Measurements from ENCODE around the gene ME3. TPM values are rescaled to one million over a fixed set of nuclear protein-coding genes. Genes with fewer than 3 reads are reported as not detected.

Gene ME3
- total RNA-seq, 1 donor from 2014 or later = 16.7 TPM

DNA sequence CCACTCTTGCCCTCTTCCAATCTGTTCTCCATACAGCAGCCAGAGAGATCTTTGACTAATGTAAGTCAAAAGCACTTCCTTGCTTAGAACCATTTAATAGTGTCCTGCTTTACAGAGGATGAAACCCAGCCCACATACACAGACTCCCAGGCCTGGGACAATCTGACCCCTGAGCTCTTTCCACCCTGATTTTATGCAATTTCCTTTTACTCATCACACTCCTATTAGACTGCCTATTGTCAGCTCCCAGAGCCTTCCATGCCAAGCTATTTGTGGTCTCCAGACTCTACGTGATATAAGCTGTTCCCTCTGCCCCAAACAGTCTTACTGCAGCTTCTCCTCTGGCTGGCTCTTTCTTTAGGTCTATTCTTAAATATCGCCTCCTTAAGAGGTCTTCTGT lies 28.1 kb downstream of the ME3 start:
- Histone ChIP-seq H3K9ac (ENCODE audit: low read depth in 1 of 3, low read length in 3 of 3) (no peak overlapping the region), H3K27me3 (ENCODE audit: control insufficient read depth in 3 of 3, insufficient read depth in 3 of 3, low read length in 3 of 3) (no peaks in the 10 kb centered on the region), H3K27ac (ENCODE audit: low read depth, low read length) (peak overlapping the region; percentile 4), H3K4me1 (ENCODE audit: control insufficient read depth in 3 of 3, insufficient read depth in 3 of 3, low read length in 3 of 3) (peaks cover 0 to 5% (median 0%) of the 10 kb centered on the region in 3 donors), H3K36me3 (ENCODE audit: control insufficient read depth in 3 of 3, insufficient read depth in 3 of 3, low read length in 3 of 3) (no peaks in the 10 kb centered on the region), H3K9me3 (ENCODE audit: control insufficient read depth in 3 of 3, low read length in 3 of 3) (no peaks in the 10 kb centered on the region), H3K4me3 (ENCODE audit: low read length in 3 of 3) (no peak overlapping the region)

DNA sequence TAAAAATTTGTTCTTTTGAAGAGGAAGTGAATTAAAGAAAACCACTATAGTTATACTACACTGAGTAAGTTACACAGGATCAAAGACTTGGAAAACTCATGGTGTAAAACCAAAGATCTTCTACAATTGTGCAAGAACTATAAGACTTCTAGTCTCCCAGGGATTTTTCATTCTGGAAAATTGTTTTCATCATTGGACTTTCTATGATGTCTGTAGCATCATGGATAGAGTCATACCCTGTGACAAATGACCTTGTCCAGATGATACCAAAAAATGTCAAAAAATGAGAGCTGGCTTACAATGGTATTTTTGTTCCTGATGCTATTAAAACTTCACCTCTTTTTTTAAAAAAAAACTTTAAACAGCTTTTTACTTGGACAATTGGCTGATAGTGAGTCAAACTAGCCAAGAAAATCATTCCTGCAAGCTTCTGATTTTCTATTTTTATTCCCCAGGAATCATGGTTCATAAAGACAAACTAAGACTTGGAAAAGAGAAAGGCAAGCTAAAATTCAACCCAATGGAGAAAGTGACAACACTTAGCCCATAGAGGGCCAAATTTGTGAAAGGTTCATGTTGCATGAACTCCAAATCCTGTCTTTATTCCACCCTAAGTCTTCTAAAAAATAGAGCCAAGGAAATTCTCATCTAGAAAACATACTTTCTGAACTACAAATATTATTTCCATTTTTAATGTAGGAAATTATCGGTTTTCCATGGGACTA lies 30.7 kb downstream of the ME3 start:
- Histone ChIP-seq H3K4me3 (ENCODE audit: low read length in 3 of 3) (no peak overlapping the region), H3K9ac (ENCODE audit: low read depth in 1 of 3, low read length in 3 of 3) (no peak overlapping the region), H3K27me3 (ENCODE audit: control insufficient read depth in 3 of 3, insufficient read depth in 3 of 3, low read length in 3 of 3) (no peaks in the 10 kb centered on the region), H3K36me3 (ENCODE audit: control insufficient read depth in 3 of 3, insufficient read depth in 3 of 3, low read length in 3 of 3) (no peaks in the 10 kb centered on the region), H3K27ac (ENCODE audit: low read depth, low read length) (peak overlapping the region; percentile 42), H3K4me1 (ENCODE audit: control insufficient read depth in 3 of 3, insufficient read depth in 3 of 3, low read length in 3 of 3) (peaks cover 0 to 5% (median 0%) of the 10 kb centered on the region in 3 donors), H3K9me3 (ENCODE audit: control insufficient read depth in 3 of 3, low read length in 3 of 3) (no peaks in the 10 kb centered on the region)

DNA sequence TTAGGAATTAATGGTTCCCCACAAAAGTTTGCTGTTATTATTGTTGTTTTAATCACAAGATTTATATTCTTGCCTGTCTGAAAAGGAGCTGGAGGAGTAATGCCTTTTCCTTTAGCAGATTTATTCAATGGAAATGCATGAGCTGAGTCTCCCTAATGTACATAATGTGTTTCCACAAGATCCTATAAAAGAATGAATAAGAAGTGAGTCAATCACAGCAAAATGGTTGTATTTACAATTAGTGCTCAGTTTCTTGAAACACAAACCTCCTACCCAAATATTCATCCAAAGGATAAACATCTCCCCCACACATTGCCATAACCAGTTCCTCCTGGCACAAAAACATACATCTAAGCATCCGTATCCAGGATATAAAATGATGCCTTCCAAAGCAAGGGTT lies 33.3 kb downstream of the ME3 start:
- H3K4me3 ChIP-seq (ENCODE audit: low read length in 3 of 3) = no peak overlapping the region
- no peaks in the 10 kb centered on the region for H3K27me3 ChIP-seq (ENCODE audit: control insufficient read depth in 3 of 3, insufficient read depth in 3 of 3, low read length in 3 of 3)
- no peak overlapping the region for H3K27ac ChIP-seq (ENCODE audit: low read depth, low read length)
- no peaks in the 10 kb centered on the region for H3K9me3 ChIP-seq (ENCODE audit: control insufficient read depth in 3 of 3, low read length in 3 of 3)
- H3K4me1 ChIP-seq (ENCODE audit: control insufficient read depth in 3 of 3, insufficient read depth in 3 of 3, low read length in 3 of 3) = peaks cover 0 to 2% (median 0%) of the 10 kb centered on the region in 3 donors
- no peaks in the 10 kb centered on the region for H3K36me3 ChIP-seq (ENCODE audit: control insufficient read depth in 3 of 3, insufficient read depth in 3 of 3, low read length in 3 of 3)
- H3K9ac ChIP-seq (ENCODE audit: low read depth in 1 of 3, low read length in 3 of 3) = no peak overlapping the region

DNA sequence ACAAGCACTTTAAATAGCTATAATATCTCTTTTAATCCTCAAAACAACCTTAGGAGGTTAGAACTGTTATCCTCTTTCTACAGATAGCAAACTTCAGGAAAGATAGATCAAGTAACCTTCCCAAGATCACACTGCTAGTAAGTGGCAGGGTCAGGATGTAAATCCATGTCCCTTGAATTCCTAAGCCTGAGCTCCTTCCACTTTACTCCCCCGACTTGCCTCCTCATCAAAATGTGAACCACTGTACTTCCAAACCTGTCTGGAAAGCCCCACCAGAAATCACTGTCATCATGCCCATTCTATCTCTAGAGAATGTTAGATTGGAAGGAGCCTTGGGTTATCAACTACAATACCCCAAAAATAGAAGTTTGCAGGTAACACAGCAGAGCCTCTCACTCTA lies 33.7 kb downstream of the ME3 start:
- no peaks in the 10 kb centered on the region for H3K27me3 ChIP-seq (ENCODE audit: control insufficient read depth in 3 of 3, insufficient read depth in 3 of 3, low read length in 3 of 3)
- no peak overlapping the region for H3K27ac ChIP-seq (ENCODE audit: low read depth, low read length)
- H3K9ac ChIP-seq (ENCODE audit: low read depth in 1 of 3, low read length in 3 of 3) = no peak overlapping the region
- no peaks in the 10 kb centered on the region for H3K36me3 ChIP-seq (ENCODE audit: control insufficient read depth in 3 of 3, insufficient read depth in 3 of 3, low read length in 3 of 3)
- H3K4me1 ChIP-seq (ENCODE audit: control insufficient read depth in 3 of 3, insufficient read depth in 3 of 3, low read length in 3 of 3) = no peaks in the 10 kb centered on the region
- no peak overlapping the region for H3K4me3 ChIP-seq (ENCODE audit: low read length in 3 of 3)
- no peaks in the 10 kb centered on the region for H3K9me3 ChIP-seq (ENCODE audit: control insufficient read depth in 3 of 3, low read length in 3 of 3)

DNA sequence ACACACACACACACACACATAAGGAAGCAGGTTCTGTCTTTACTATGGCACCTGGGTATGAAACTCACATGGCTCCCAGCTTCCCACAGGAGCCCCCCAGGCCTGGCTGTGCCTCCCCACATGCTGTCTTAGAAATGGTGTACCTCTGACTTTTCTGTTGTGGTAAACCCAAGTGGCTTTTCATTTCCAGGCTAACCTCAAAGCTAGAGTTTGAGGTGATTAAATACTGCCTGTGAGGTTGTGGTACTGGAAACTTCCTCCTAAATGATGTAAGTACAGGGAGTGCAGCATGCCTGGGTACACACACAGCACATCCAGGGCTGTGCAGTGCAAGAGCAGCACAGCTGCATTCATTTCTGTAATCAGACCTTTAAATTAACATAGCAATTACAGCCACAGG lies 34.4 kb downstream of the ME3 start:
- H3K9ac ChIP-seq (ENCODE audit: low read depth in 1 of 3, low read length in 3 of 3) = no peak overlapping the region
- no peak overlapping the region for H3K4me3 ChIP-seq (ENCODE audit: low read length in 3 of 3)
- H3K36me3 ChIP-seq (ENCODE audit: control insufficient read depth in 3 of 3, insufficient read depth in 3 of 3, low read length in 3 of 3) = no peaks in the 10 kb centered on the region
- peaks cover 0 to 6% (median 0%) of the 10 kb centered on the region in 3 donors for H3K4me1 ChIP-seq (ENCODE audit: control insufficient read depth in 3 of 3, insufficient read depth in 3 of 3, low read length in 3 of 3)
- H3K27ac ChIP-seq (ENCODE audit: low read depth, low read length) = no peak overlapping the region
- H3K9me3 ChIP-seq (ENCODE audit: control insufficient read depth in 3 of 3, low read length in 3 of 3) = no peaks in the 10 kb centered on the region
- no peaks in the 10 kb centered on the region for H3K27me3 ChIP-seq (ENCODE audit: control insufficient read depth in 3 of 3, insufficient read depth in 3 of 3, low read length in 3 of 3)

DNA sequence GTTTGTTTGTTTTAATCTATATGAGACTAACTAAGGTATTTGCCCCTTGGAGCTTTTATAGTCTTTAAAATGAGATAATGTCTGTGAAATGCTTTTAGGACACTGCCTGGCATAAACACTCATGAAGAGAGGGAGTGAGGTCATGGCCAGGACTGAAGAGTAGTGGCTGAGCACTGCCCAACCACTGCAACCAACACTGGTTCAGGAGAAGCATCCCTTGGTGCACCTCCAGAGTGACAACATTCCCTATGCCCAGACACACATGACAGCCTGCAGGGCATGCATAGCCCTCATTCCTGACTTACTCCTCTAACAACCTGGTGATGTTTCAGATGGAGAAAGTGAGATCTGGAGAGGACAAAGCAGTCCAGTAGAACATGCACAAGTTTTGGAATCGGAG lies 36.1 kb downstream of the ME3 start:
- H3K4me3 ChIP-seq (ENCODE audit: low read length in 3 of 3) = no peak overlapping the region
- H3K4me1 ChIP-seq (ENCODE audit: control insufficient read depth in 3 of 3, insufficient read depth in 3 of 3, low read length in 3 of 3) = peaks cover 0 to 12% (median 2%) of the 10 kb centered on the region in 3 donors
- H3K27ac ChIP-seq (ENCODE audit: low read depth, low read length) = no peak overlapping the region
- no peaks in the 10 kb centered on the region for H3K27me3 ChIP-seq (ENCODE audit: control insufficient read depth in 3 of 3, insufficient read depth in 3 of 3, low read length in 3 of 3)
- H3K9ac ChIP-seq (ENCODE audit: low read depth in 1 of 3, low read length in 3 of 3) = no peak overlapping the region
- H3K36me3 ChIP-seq (ENCODE audit: control insufficient read depth in 3 of 3, insufficient read depth in 3 of 3, low read length in 3 of 3) = no peaks in the 10 kb centered on the region
- H3K9me3 ChIP-seq (ENCODE audit: control insufficient read depth in 3 of 3, low read length in 3 of 3) = no peaks in the 10 kb centered on the region

DNA sequence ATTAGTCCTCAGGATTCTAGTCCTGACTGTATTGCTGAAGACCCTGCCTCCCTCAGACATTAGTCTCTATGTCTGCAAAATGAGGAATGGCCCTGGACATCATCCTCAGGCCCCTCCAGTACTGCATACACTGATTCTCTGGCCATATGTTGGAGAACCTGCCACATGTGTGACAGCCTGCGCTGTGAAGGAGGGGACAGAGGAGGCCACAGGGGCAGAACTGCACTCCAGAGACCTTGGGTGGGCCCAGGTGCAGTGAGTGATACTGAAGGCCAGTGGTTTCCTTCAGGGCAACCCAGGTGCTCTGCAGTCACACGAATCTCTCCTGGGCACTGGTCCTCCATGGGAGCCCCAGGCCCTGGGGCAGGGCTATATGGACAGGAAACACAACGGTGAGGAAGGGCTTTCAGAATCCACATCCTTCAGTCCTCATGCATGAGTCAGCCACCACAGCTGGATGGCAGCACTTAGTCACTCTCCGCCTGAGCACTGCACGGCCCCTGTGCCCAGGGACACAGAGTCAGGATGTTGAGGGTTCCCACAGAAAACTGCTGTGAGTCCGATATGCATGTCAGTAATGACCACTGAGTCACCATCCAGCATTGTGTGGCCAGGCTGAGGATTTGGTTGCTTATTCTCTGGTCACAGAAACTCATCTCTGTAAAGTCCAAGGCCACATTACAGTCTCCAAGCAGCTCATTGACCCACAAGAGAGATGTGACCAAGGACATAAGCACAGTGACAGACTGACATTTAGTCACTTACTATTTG lies 39.7 kb downstream of the ME3 start:
- H3K4me3 ChIP-seq (ENCODE audit: low read length in 3 of 3) = no peak overlapping the region
- H3K36me3 ChIP-seq (ENCODE audit: control insufficient read depth in 3 of 3, insufficient read depth in 3 of 3, low read length in 3 of 3) = no peaks in the 10 kb centered on the region
- H3K27ac ChIP-seq (ENCODE audit: low read depth, low read length) = no peak overlapping the region
- H3K9ac ChIP-seq (ENCODE audit: low read depth in 1 of 3, low read length in 3 of 3) = no peak overlapping the region
- H3K27me3 ChIP-seq (ENCODE audit: control insufficient read depth in 3 of 3, insufficient read depth in 3 of 3, low read length in 3 of 3) = no peaks in the 10 kb centered on the region
- H3K4me1 ChIP-seq (ENCODE audit: control insufficient read depth in 3 of 3, insufficient read depth in 3 of 3, low read length in 3 of 3) = peaks cover 32 to 43% (median 35%) of the 10 kb centered on the region in 3 donors
- no peaks in the 10 kb centered on the region for H3K9me3 ChIP-seq (ENCODE audit: control insufficient read depth in 3 of 3, low read length in 3 of 3)

DNA sequence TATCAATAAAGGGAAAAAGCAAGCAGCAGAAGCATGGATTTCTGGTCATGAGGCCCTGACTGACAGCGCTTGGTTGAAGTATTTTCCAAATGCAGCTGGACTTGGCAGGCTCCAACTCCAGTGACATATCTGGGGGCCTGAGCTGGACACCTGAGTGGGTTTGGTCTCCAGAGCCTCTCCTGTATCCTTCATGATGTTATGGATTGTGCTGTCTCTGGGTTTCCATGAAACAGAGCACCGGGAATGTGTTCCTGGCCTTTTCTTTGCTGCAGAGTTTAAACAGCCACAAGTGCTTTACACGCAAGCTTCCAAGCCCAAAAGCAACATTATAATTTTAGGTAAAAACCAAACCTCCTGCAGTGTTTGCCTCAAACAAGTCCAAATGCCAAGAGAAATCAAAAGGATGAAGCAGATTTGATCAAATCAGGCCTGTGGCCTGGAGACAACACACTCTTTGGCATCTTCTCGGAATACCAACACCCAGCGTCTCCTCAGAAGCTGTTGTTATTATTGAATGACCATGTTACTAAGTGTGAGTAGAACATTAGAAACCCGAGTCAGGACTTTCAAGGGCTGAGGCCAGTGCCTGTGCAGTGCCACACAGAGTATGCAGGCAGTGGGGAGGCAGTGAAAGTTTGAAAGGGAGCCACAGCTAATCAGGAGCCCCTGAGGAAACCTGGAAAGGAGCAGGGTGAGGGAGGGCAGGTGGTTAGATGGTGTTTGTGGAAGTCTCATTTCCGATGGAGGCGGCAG lies 42.0 kb downstream of the ME3 start:
- H3K4me1 ChIP-seq (ENCODE audit: control insufficient read depth in 3 of 3, insufficient read depth in 3 of 3, low read length in 3 of 3) = peaks cover 33 to 52% (median 38%) of the 10 kb centered on the region in 3 donors
- H3K9ac ChIP-seq (ENCODE audit: low read depth in 1 of 3, low read length in 3 of 3) = peak overlapping the region in 1 of 3 donors; percentile 10
- H3K36me3 ChIP-seq (ENCODE audit: control insufficient read depth in 3 of 3, insufficient read depth in 3 of 3, low read length in 3 of 3) = no peaks in the 10 kb centered on the region
- H3K9me3 ChIP-seq (ENCODE audit: control insufficient read depth in 3 of 3, low read length in 3 of 3) = no peaks in the 10 kb centered on the region
- H3K4me3 ChIP-seq (ENCODE audit: low read length in 3 of 3) = no peak overlapping the region
- H3K27me3 ChIP-seq (ENCODE audit: control insufficient read depth in 3 of 3, insufficient read depth in 3 of 3, low read length in 3 of 3) = no peaks in the 10 kb centered on the region
- peak overlapping the region; percentile 75 for H3K27ac ChIP-seq (ENCODE audit: low read depth, low read length)

DNA sequence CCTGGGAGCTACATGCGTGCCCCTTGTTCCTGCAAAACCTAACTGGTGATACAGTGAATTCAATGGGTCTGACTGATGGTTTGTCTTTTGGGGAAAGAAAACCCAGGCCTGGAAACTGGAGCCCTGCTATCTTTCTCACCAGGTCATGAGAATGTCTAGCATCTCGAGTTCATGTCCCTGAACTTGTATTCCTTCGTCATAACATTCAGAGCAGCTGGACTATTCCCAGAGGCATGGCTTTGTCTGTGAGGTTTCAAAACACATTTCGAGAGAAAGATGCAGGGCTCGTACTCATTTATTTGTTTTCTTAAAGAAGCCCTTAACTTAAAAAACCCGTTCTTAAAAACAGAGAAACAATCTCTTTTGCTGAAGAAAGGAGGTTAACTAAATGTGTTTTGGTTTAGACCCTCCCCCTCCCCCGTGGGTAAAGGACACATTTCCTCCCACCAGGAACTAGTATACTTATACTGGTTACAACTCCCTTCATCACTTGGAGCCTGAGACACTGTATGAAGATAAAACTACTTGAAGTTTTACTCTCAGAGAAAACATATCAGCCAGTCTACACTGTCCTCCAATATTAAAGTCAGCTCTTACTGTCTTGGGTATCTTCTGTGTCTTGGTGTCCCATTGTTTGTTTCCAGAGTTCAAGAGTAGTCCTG lies 43.2 kb downstream of the ME3 start:
- no peaks in the 10 kb centered on the region for H3K36me3 ChIP-seq (ENCODE audit: control insufficient read depth in 3 of 3, insufficient read depth in 3 of 3, low read length in 3 of 3)
- H3K9me3 ChIP-seq (ENCODE audit: control insufficient read depth in 3 of 3, low read length in 3 of 3) = no peaks in the 10 kb centered on the region
- peak overlapping the region; percentile 75 for H3K27ac ChIP-seq (ENCODE audit: low read depth, low read length)
- H3K9ac ChIP-seq (ENCODE audit: low read depth in 1 of 3, low read length in 3 of 3) = no peak overlapping the region
- H3K4me3 ChIP-seq (ENCODE audit: low read length in 3 of 3) = no peak overlapping the region
- peaks cover 38 to 64% (median 38%) of the 10 kb centered on the region in 3 donors for H3K4me1 ChIP-seq (ENCODE audit: control insufficient read depth in 3 of 3, insufficient read depth in 3 of 3, low read length in 3 of 3)
- no peaks in the 10 kb centered on the region for H3K27me3 ChIP-seq (ENCODE audit: control insufficient read depth in 3 of 3, insufficient read depth in 3 of 3, low read length in 3 of 3)
